ENCODE results near the gene AGFG1.

- TF ChIP-seq CTCF (IDR thresholded peaks at IDR 0.05) (no peak), POLR2A (IDR thresholded peaks at IDR 0.05) (no peak)
Observed at GRCh38 chr2:227576812-227577211, 104.9 kb downstream of the AGFG1 start.
